Upper lobe of left lung (tissue), 6 donors: ENCODE measurements around the gene PPP1R15B. TPM values are rescaled to one million over a fixed set of nuclear protein-coding genes. Genes with fewer than 3 reads are reported as not detected.

Source experiments
- ATAC-seq, 2 donors: fragments of 200-7000 bp; cut with Tn5 transposase; one replicate each; pipeline ENCODE4 v1.9.1; 2022; ENCODE audit warnings: mild to moderate bottlenecking in 2 of 2, moderate library complexity in 2 of 2; ENCODE audit not compliant: low FRiP score in 2 of 2
- DNase-seq, 2 donors: peaks; one replicate each; pipeline ENCODE4 v3.0.0-alpha.2; 2019 to 2020
- H3K27ac ChIP-seq, 4 donors: fragments of 200-600 bp; sonication (generic); one replicate each; pipeline ENCODE4 v1.5.1; 2016 to 2019
- H3K27me3 ChIP-seq, 4 donors: fragments of 200-600 bp; sonication (generic); one replicate each; pipeline ENCODE4 v1.5.1; 2017 to 2019
- H3K36me3 ChIP-seq, 4 donors: fragments of 200-600 bp; sonication (generic); one replicate each; pipeline ENCODE4 v1.5.1; 2016 to 2019
- H3K4me1 ChIP-seq, 4 donors: fragments of 200-600 bp; sonication (generic); one replicate each; pipeline ENCODE4 v1.5.1; 2018 to 2019
- H3K4me3 ChIP-seq, 4 donors: fragments of 200-600 bp; sonication (generic); one replicate each; pipeline ENCODE4 v1.5.1; 2017 to 2019; ENCODE audit warnings: mild to moderate bottlenecking in 2 of 4, moderate library complexity in 1 of 4
- H3K9me3 ChIP-seq, 4 donors: fragments of 200-600 bp; sonication (generic); one replicate each; pipeline ENCODE4 v1.5.1; 2018 to 2019
- CTCF ChIP-seq, 6 experiments: fragments of 450-650 bp in 4 of 6; fragments of 200-600 bp in 2 of 6; sonication (generic) in 2 of 6; IDR thresholded peaks; one replicate each; pipeline ENCODE4 v1.5.1; 2016 to 2019; ENCODE audit warnings: antibody characterized with exemption in 6 of 6
- EP300 ChIP-seq, 4 donors: sonication (generic); formaldehyde crosslinking; IDR thresholded peaks; one replicate each; pipeline ENCODE4 v1.5.1; 2017; ENCODE audit warnings: antibody characterized with exemption in 4 of 4, control low read depth in 2 of 4
- POLR2A ChIP-seq, 4 donors: fragments of 450-650 bp; IDR thresholded peaks; one replicate each; pipeline ENCODE4 v1.5.1; 2016 to 2017; ENCODE audit warnings: antibody characterized with exemption in 4 of 4, mild to moderate bottlenecking in 2 of 4
- POLR2AphosphoS5 ChIP-seq, 2 donors: sonication (generic); formaldehyde crosslinking; IDR thresholded peaks; one replicate each; pipeline ENCODE4 v1.5.1; 2017; ENCODE audit warnings: antibody characterized with exemption in 2 of 2
- WGBS, 2 donors: methylation state at CpG; one replicate each; pipeline ENCODE4 v1.1.5; 2017 to 2018; 5-methylcytosine and 5-hydroxymethylcytosine counted together
- total RNA-seq, 6 donors: library from RNA; depleted of rRNA in 4 of 6; stranded (reverse); fragments of >200 nt in 4 of 6; gene quantifications; one replicate each; pipeline versions ENCODE4 v1.1.0 to v1.2.1, GENCODE V29; 2016 to 2021
- donor health status: DM: no; HTN: no; CAD: no; lungs with moderate emphysema.
- donor health status: DM: no; HTN: yes; CAD: no; lungs with severe emphysema.

The PPP1R15B gene
- total RNA-seq, 6 donors from 2014 or later: 30.4 to 67.8 (median 44.2) TPM

- ATAC-seq (no peak), DNase-seq (no peak)
- H3K4me1 ChIP-seq: peaks cover 3 to 11% (median 8%) of the 10 kb centered on the region in 4 donors
- H3K27ac ChIP-seq: no peak overlapping the region
- H3K27me3 ChIP-seq: no peaks in the 10 kb centered on the region
- 92 to 93% methylated on average over 9 of the region's 9 CpGs for WGBS, 2 donors
- peaks cover 5 to 84% (median 38%) of the 10 kb centered on the region in 4 donors for H3K36me3 ChIP-seq
- no peak for TF ChIP-seq CTCF (IDR thresholded peaks at IDR 0.05)
- TF ChIP-seq POLR2A (IDR thresholded peaks at IDR 0.05): no peak
- no peak overlapping the region for H3K4me3 ChIP-seq
- H3K9me3 ChIP-seq: no peaks in the 10 kb centered on the region
These were observed 22.6 kb upstream of the PPP1R15B start for GRCh38 chr1:204434116-204434755.

- Histone ChIP-seq H3K27me3 (no peaks in the 10 kb centered on the region), H3K9me3 (no peaks in the 10 kb centered on the region), H3K27ac (no peak overlapping the region), H3K36me3 (peaks cover 6 to 84% (median 35%) of the 10 kb centered on the region in 4 donors), H3K4me1 (peaks cover 3 to 11% (median 8%) of the 10 kb centered on the region in 4 donors), H3K4me3 (no peak overlapping the region)
- no peak for DNase-seq
- no peak for TF ChIP-seq POLR2A (IDR thresholded peaks at IDR 0.05)
- TF ChIP-seq EP300 (IDR thresholded peaks at IDR 0.05): no peak
- no peak for TF ChIP-seq CTCF (IDR thresholded peaks at IDR 0.05)
- no peak for TF ChIP-seq POLR2AphosphoS5 (IDR thresholded peaks at IDR 0.05)
- 95 to 96% methylated on average over 2 of the region's 2 CpGs for WGBS, 2 donors
- no peak for ATAC-seq
These were observed 21.1 kb upstream of the PPP1R15B start for GRCh38 chr1:204432708-204433107.

- H3K4me3 ChIP-seq: no peak overlapping the region
- peak overlapping the region in 1 of 4 donors; percentile 16 for H3K27ac ChIP-seq
- peaks cover 10 to 91% (median 42%) of the 10 kb centered on the region in 4 donors for H3K36me3 ChIP-seq
- no peaks in the 10 kb centered on the region for H3K27me3 ChIP-seq
- peaks cover 3 to 11% (median 9%) of the 10 kb centered on the region in 4 donors for H3K4me1 ChIP-seq
- no peaks in the 10 kb centered on the region for H3K9me3 ChIP-seq
- DNase-seq (peak in 1 of 2 donors; percentile 77), ATAC-seq (peak; percentile 78 to 81)
- 59 to 63% methylated on average over 13 of the region's 13 CpGs for WGBS, 2 donors
- TF ChIP-seq POLR2AphosphoS5 (IDR thresholded peaks at IDR 0.05) (no peak), POLR2A (IDR thresholded peaks at IDR 0.05) (no peak), CTCF (IDR thresholded peaks at IDR 0.05) (peak; percentile 81 to 91 (median 84))
These were observed 19.9 kb upstream of the PPP1R15B start for GRCh38 chr1:204431310-204432184.

GRCh38 chr1:204429746-204430145 is 18.1 kb upstream of the PPP1R15B start:
- H3K27ac ChIP-seq: no peak overlapping the region
- DNase-seq: peak in 1 of 2 donors; percentile 76
- H3K36me3 ChIP-seq: peaks cover 13 to 91% (median 51%) of the 10 kb centered on the region in 4 donors
- no peaks in the 10 kb centered on the region for H3K27me3 ChIP-seq
- no peak for ATAC-seq
- H3K9me3 ChIP-seq: no peaks in the 10 kb centered on the region
- 93 to 97% methylated on average over 7 to 18 of the region's 18 CpGs for WGBS, 2 donors
- TF ChIP-seq EP300 (IDR thresholded peaks at IDR 0.05): no peak
- no peak for TF ChIP-seq POLR2AphosphoS5 (IDR thresholded peaks at IDR 0.05)
- TF ChIP-seq CTCF (IDR thresholded peaks at IDR 0.05): no peak
- no peak for TF ChIP-seq POLR2A (IDR thresholded peaks at IDR 0.05)
- H3K4me1 ChIP-seq: peaks cover 0 to 5% (median 0%) of the 10 kb centered on the region in 4 donors
- H3K4me3 ChIP-seq: no peak overlapping the region
